GM12864 (cell line): ENCODE results near the gene VASP.
A peak's percentile ranks its signal among the peaks of the same experiment; 100 is the strongest.

Experiments used
- DNase-seq: peaks from one replicate; pipeline ENCODE4 v3.0.0-alpha.2; 2011; ENCODE audit warnings: low read depth
- H3K4me3 ChIP-seq: 2 replicates; pipeline ENCODE4 v1.5.1; 2011; ENCODE audit warnings: mild to moderate bottlenecking, low read depth, low read length, control low read depth
- TF ChIP-seq, protein P1 (sequence below): IDR thresholded peaks from 2 replicates; pipeline ENCODE4 v1.5.1; 2011; ENCODE audit warnings: low read depth, mild to moderate bottlenecking, moderate library complexity, low read length, control low read depth, inconsistent platforms; ENCODE audit errors: missing control alignments

VASP gene

DNA sequence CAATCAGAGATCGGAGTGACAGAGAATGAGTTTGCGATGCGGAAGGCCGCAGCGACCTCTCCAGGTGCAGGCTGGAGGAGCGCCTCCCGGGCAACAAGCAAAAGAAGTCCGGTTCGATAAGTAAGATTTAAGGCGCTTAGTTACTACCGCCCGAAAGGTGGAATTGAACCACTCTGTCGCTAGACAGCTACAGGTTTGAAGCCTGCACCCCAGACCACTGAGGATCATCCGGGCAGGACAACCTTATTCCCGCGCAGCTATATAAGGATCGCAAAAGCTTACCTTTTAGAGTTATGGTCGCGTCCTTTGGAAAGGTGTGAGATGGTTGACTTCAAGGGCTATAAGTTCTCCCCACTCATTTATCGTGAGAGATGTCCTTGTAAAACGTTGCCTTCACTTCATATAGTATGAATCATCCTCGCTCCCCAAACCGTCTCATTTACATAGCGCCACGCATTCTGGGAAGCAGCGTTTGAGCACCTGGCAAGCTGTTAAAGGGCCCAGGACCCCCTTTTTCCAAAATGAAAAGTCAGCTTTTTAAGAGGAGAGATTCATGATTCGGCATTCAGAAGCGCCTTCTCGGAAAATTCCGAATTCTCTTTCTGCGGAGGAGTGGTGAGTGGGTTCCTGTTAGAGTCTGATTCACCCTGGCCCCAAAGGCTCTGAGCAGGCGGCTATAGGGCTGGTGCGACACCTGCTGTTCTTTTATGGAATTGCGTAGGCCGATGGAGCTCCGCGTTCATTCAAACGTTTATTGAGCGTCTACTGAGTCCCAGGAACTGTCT, 28.6 kb upstream of the VASP start:
- peak overlapping the region; percentile 60 for H3K4me3 ChIP-seq
- peak; percentile 95 for DNase-seq
- TF ChIP-seq, protein P1, sequence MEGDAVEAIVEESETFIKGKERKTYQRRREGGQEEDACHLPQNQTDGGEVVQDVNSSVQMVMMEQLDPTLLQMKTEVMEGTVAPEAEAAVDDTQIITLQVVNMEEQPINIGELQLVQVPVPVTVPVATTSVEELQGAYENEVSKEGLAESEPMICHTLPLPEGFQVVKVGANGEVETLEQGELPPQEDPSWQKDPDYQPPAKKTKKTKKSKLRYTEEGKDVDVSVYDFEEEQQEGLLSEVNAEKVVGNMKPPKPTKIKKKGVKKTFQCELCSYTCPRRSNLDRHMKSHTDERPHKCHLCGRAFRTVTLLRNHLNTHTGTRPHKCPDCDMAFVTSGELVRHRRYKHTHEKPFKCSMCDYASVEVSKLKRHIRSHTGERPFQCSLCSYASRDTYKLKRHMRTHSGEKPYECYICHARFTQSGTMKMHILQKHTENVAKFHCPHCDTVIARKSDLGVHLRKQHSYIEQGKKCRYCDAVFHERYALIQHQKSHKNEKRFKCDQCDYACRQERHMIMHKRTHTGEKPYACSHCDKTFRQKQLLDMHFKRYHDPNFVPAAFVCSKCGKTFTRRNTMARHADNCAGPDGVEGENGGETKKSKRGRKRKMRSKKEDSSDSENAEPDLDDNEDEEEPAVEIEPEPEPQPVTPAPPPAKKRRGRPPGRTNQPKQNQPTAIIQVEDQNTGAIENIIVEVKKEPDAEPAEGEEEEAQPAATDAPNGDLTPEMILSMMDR: peak; percentile 96

DNA sequence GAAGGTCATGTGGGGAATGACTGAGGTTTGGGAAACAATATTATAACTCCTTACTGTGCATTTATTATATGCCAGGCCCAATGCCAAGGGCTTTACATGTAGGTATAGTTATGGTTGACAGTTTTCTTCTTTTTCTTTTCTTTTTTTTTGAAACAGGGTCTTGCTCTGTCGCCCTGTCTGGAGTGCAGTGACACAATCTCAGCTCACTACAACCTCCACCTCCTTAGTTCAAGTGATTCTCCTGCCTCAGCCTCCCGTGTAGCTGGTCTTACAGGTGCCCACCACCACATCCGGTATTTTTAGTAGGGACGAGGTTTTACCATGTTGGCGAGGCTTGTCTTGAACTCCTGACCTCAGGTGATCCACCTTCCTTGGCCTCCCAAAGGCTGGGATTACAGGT, 24.2 kb upstream of the VASP start:
- TF ChIP-seq, protein P1: no peak
- no peak for DNase-seq
- H3K4me3 ChIP-seq: no peak overlapping the region

DNA sequence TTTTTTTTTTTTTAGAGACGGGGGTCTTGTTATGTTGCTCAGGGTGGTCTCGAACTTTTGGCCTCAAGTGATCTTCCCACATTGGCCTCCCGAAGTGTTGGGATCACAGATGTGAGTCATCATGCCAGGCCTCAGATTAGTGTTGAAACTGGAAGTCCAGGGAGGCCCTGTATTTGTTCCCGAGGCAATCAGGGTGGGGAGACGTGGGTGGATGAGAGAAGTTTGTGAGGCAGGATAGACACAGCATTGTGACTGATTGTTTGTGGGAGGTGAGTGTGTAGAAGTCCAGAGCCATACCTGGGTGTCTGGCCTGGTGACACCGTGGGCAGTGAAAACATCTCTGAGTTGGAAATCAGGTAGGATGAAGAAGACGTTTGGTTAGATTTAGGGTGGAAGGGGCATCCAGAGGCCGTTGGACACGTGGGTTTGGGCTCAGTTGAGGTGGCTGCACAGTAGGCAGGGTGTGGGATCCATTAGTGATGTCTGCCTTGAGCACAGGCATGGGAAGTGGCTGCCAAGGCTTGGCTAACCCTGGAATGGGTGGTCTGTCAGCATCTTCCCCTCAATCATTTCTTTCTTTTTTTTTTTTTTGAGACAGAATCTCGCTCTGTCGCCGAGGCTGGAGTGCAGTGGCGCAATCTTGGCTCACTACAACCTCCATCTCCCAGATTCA, 22.9 kb upstream of the VASP start:
- no peak for DNase-seq
- TF ChIP-seq, protein P1: no peak
- no peak overlapping the region for H3K4me3 ChIP-seq

DNA sequence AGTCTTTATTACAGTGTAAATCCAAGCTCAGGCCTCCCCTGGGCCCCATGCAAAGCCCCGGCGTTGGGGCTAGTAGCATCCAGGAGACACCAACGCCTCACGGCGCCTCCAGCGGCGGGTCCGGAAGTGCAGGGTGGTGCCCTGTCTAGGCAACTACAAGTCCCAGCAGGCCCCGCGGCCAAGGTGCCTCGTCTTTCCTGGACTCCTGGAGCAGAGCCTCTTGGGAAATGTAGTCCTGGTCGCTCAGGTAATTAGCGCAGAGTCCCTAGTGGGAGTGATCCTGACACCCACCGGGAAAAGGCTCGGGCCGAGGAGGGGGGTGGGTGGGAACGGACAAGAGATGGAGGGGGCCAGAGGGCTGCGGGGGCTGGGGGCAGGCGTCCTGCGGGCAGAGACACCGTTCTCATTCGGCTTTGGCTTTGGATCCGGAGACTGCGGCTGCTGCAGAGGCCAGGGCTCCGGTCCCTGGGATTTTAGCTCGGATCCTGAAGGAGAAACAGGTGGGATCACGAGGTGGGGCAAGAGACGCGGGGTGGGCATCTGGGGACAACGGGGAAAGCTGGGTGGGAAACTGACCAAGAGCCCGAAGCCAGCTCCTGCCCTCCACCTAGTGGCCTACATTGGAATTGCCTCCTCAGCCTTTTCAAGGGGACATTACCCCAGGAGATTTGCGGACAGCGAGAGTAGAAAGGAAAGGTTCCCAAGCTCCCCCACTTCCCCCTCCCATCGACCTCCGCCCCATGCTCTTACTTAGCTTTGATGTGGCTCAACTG, 21.8 kb upstream of the VASP start:
- DNase-seq: peak; percentile 92
- TF ChIP-seq, protein P1: peak; percentile 99
- H3K4me3 ChIP-seq: peak overlapping the region; percentile 67

DNA sequence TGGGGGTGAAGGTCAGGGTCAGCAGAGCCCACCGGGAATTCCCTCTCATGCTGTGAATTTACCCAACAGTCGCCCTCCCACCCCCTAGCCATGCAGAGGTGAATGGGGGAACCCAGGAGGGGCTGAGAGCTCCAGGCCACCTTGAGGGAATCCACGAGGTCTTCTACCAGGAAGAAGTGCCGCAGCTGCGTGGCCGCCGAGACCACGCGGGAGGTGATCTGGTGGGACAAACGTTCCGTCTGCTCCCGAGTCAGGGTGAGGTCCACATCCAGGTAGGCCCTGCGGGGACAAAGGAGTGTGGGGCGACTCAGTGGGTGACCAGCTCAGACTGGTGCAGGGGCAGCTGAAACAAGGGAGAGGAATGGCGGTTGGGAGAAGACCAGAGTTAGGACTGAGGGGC, 18.6 kb upstream of the VASP start:
- TF ChIP-seq, protein P1: no peak

DNA sequence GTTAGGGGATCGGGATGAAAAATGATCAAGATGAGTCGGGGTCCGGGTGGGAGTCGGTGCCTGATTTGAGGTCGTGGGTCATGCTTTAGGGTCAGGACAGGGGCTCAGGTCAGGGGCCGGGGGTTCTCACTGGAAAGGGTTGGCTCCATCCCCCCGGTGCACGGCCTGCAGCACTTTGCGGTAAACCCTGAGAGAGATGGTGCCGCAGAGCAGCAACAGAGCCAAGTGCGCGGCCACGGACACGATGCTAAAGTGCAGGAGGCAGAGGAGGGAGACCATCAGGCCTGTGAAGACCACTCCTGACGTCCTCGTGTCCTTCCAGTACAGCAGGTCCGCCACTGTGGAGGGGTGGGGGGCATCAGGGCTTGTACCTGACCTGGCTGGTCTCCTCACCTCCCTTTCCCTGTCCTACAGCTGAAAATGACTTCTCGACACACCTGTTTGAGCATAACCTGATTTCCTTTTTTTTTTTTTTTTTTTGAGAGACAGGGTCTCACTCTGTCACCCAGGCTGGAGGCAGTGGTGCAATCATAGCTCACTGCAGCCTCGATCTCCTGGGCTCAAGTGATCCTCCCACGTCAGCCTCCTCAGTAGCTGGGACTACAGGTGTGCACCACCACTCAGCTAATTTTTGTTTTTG, 17.9 kb upstream of the VASP start:
- TF ChIP-seq, protein P1: no peak
- H3K4me3 ChIP-seq: no peak overlapping the region
- no peak for DNase-seq

More for the DNA sequence above, 18.6 kb upstream of the VASP start:
- DNase-seq: no peak
- no peak overlapping the region for H3K4me3 ChIP-seq
